Erythroblast (primary cell): Measurements from ENCODE around the gene ZFPM1.
A peak's percentile ranks its signal among the peaks of the same experiment; 100 is the strongest.

ENCODE experiments used
- GATA1 ChIP-seq: IDR thresholded peaks from 2 replicates; pipeline ENCODE4 v1.6.1; 2011; ENCODE audit warnings: low read depth, mild to moderate bottlenecking, control low read depth, low read length, moderate library complexity
- POLR2A ChIP-seq: IDR thresholded peaks from 2 replicates; pipeline ENCODE4 v1.6.1; 2011; ENCODE audit warnings: mild to moderate bottlenecking, low read length

DNA sequence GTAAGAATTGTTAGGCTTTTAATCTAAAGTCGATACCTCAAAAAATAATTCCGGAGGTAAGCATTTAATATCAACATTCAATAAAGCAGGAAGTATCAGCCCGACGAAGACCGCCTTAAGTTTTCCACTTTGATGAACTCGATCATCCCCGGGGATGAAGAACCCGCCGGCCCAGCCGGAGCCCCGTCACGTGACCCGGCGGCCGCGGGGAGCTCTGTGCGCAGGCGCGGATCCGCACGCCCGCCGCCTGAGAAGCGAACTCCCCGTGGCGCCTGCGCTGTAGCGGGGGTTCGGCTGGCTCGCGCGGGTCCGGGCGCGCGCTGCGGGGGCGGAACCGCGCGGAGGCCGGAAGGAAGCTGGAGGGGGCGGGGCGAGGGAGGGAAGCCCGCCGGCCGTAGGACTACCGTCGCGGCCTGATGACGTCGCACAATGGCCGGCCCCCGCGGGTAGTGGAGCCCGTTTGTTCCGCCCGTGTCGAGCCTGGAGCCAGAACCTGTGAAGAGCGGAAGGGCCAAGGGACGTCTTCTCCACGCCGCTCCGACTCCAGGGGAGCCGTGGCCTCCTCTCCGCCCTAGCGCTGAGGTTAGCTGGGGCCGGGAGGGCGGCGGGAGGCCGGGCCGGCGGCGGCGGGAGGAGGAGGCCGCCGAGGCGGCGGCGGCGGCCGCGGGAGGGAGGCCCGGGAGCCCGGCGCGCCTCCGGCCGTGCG, 117.1 kb downstream of the ZFPM1 start, which contains the start of gene ZC3H18:
- peak; percentile 54 for TF ChIP-seq POLR2A
- TF ChIP-seq GATA1: no peak
